Trophoblast cell (in vitro differentiated cells and primary cell): Measurements from ENCODE around the gene STEEP1.
A peak's percentile ranks its signal among the peaks of the same experiment; 100 is the strongest.

Experiments used
- DNase-seq, 2 donors: peaks; one replicate each; pipeline ENCODE4 v3.0.0-alpha.2; 2016
- H2AFZ ChIP-seq: 2 replicates; pipeline ENCODE4 v1.6.1; 2013; ENCODE audit warnings: low read length, moderate library complexity, mild to moderate bottlenecking; ENCODE audit not compliant: insufficient read depth, poor library complexity
- H2AK5ac ChIP-seq: 2 replicates; pipeline ENCODE4 v1.6.1; 2013; ENCODE audit warnings: mild to moderate bottlenecking, low read length
- H2BK120ac ChIP-seq: 2 replicates; pipeline ENCODE4 v1.6.1; 2013; ENCODE audit warnings: low read length, mild to moderate bottlenecking, moderate library complexity; ENCODE audit not compliant: insufficient read depth, poor library complexity
- H2BK12ac ChIP-seq: 2 replicates; pipeline ENCODE4 v1.6.1; 2013; ENCODE audit warnings: mild to moderate bottlenecking, low read length, moderate library complexity
- H2BK5ac ChIP-seq: 2 replicates; pipeline ENCODE4 v1.6.1; 2013; ENCODE audit warnings: low read length, low read depth, moderate library complexity, mild to moderate bottlenecking; ENCODE audit not compliant: poor library complexity
- H3K14ac ChIP-seq: 2 replicates; pipeline ENCODE4 v1.6.1; 2013; ENCODE audit warnings: mild to moderate bottlenecking, low read length
- H3K18ac ChIP-seq: 2 replicates; pipeline ENCODE4 v1.6.1; 2013; ENCODE audit warnings: mild to moderate bottlenecking, low read length
- H3K23ac ChIP-seq: 2 replicates; pipeline ENCODE4 v1.6.1; 2013; ENCODE audit warnings: low read length
- H3K27ac ChIP-seq: 2 replicates; pipeline ENCODE4 v1.5.1; 2013; ENCODE audit warnings: low read depth, mild to moderate bottlenecking, inconsistent platforms, low read length, moderate library complexity
- H3K27me3 ChIP-seq: 2 replicates; pipeline ENCODE4 v1.6.1; 2013; ENCODE audit warnings: inconsistent platforms, mild to moderate bottlenecking, low read length, moderate library complexity; ENCODE audit not compliant: insufficient read depth
- H3K36me3 ChIP-seq, 2 experiments: 1 replicate in 1 of 2; 2 replicates in 1 of 2; pipeline ENCODE4 v1.6.1; 2013; ENCODE audit warnings: low read length in 2 of 2, mild to moderate bottlenecking in 2 of 2, moderate library complexity in 1 of 2; ENCODE audit not compliant: insufficient read depth in 2 of 2, control insufficient read depth in 1 of 2
- H3K4ac ChIP-seq: 2 replicates; pipeline ENCODE4 v1.6.1; 2013; ENCODE audit warnings: low read depth, mild to moderate bottlenecking, low read length, moderate library complexity
- H3K4me1 ChIP-seq, 2 experiments: 1 replicate in 1 of 2; 2 replicates in 1 of 2; pipeline ENCODE4 v1.6.1; 2013; ENCODE audit warnings: low read length in 2 of 2, mild to moderate bottlenecking in 2 of 2, moderate library complexity in 1 of 2; ENCODE audit not compliant: insufficient read depth in 2 of 2, control insufficient read depth in 1 of 2
- H3K4me2 ChIP-seq: 2 replicates; pipeline ENCODE4 v1.6.1; 2013; ENCODE audit warnings: inconsistent platforms, mild to moderate bottlenecking, low read length, moderate library complexity
- H3K4me3 ChIP-seq: 2 replicates; pipeline ENCODE4 v1.5.1; 2013; ENCODE audit warnings: mild to moderate bottlenecking, low read depth, low read length, inconsistent platforms
- H3K79me1 ChIP-seq: one replicate; pipeline ENCODE4 v1.6.1; 2013; ENCODE audit warnings: low read length
- H3K79me2 ChIP-seq: 2 replicates; pipeline ENCODE4 v1.6.1; 2013; ENCODE audit warnings: low read length, mild to moderate bottlenecking; ENCODE audit not compliant: control insufficient read depth, insufficient read depth, poor library complexity
- H3K9ac ChIP-seq: 2 replicates; pipeline ENCODE4 v1.6.1; 2013; ENCODE audit warnings: mild to moderate bottlenecking, low read length
- H3K9me3 ChIP-seq: 2 replicates; pipeline ENCODE4 v1.6.1; 2013; ENCODE audit warnings: low read depth, mild to moderate bottlenecking, control low read depth, inconsistent platforms, low read length; ENCODE audit not compliant: insufficient read depth
- H4K12ac ChIP-seq: 2 replicates; pipeline ENCODE4 v1.6.1; 2013; ENCODE audit warnings: low read depth, mild to moderate bottlenecking, low read length, moderate library complexity
- H4K8ac ChIP-seq: 2 replicates; pipeline ENCODE4 v1.6.1; 2013; ENCODE audit warnings: low read depth, mild to moderate bottlenecking, low read length, moderate library complexity
- H4K91ac ChIP-seq: one replicate; pipeline ENCODE4 v1.6.1; 2013; ENCODE audit warnings: low read depth, mild to moderate bottlenecking, low read length, moderate library complexity
- WGBS: extraction: QIAGEN DNeasy Blood & Tissue Kit; methylation state at CpG from one replicate; pipeline ENCODE4 v1.1.7; 2013; ENCODE audit warnings: missing lambda C conversion rate; ENCODE audit not compliant: insufficient read length, insufficient coverage; ENCODE audit errors: extremely low coverage; 5-methylcytosine and 5-hydroxymethylcytosine counted together

STEEP1 gene

GRCh38 chrX:119523664-119524184 lies 41.5 kb downstream of the STEEP1 start:
- peak in 1 of 2 donors; percentile 42 for DNase-seq
- Histone ChIP-seq H3K36me3 (no peaks in the 10 kb centered on the region), H2AFZ (no peak overlapping the region), H3K4ac (no peak overlapping the region), H2BK12ac (peak overlapping the region; percentile 31), H3K14ac (no peak overlapping the region), H3K4me1 (peaks cover 5 to 6% of the 10 kb centered on the region in 2 experiments), H3K27ac (peak overlapping the region; percentile 34), H3K27me3 (no peaks in the 10 kb centered on the region), H3K4me2 (no peak overlapping the region), H3K23ac (no peak overlapping the region), H2BK120ac (peak overlapping the region; percentile 51), H4K8ac (no peak overlapping the region), H3K18ac (no peak overlapping the region), H3K9ac (no peak overlapping the region), H3K79me2 (no peaks in the 10 kb centered on the region), H2BK5ac (peak overlapping the region; percentile 40), H4K91ac (peak overlapping the region; percentile 14), H3K9me3 (no peaks in the 10 kb centered on the region), H3K4me3 (no peak overlapping the region), H4K12ac (peak overlapping the region; percentile 30), H3K79me1 (no peaks in the 10 kb centered on the region), H2AK5ac (no peak overlapping the region)
- no CpG with 5 or more reads among the region's 1 CpG for WGBS

- H2BK120ac ChIP-seq: no peak overlapping the region
- no peak overlapping the region for H2BK12ac ChIP-seq
- no peak overlapping the region for H3K14ac ChIP-seq
- DNase-seq: no peak
- no peak overlapping the region for H4K12ac ChIP-seq
- no peaks in the 10 kb centered on the region for H3K36me3 ChIP-seq
- no peaks in the 10 kb centered on the region for H3K9me3 ChIP-seq
- H2AK5ac ChIP-seq: no peak overlapping the region
- H3K4me1 ChIP-seq: peaks cover 5 to 6% of the 10 kb centered on the region in 2 experiments
- no peak overlapping the region for H2BK5ac ChIP-seq
- no CpG with 5 or more reads among the region's 6 CpGs for WGBS
- no peak overlapping the region for H3K4me2 ChIP-seq
- H3K79me2 ChIP-seq: no peaks in the 10 kb centered on the region
- H3K4ac ChIP-seq: no peak overlapping the region
- no peak overlapping the region for H3K27ac ChIP-seq
- H3K79me1 ChIP-seq: no peaks in the 10 kb centered on the region
- no peak overlapping the region for H3K4me3 ChIP-seq
- no peaks in the 10 kb centered on the region for H3K27me3 ChIP-seq
- H3K18ac ChIP-seq: no peak overlapping the region
- H4K8ac ChIP-seq: no peak overlapping the region
- no peak overlapping the region for H3K23ac ChIP-seq
- no peak overlapping the region for H2AFZ ChIP-seq
- H4K91ac ChIP-seq: no peak overlapping the region
- H3K9ac ChIP-seq: no peak overlapping the region
These were observed 44.0 kb downstream of the STEEP1 start for GRCh38 chrX:119521246-119521645.

DNA sequence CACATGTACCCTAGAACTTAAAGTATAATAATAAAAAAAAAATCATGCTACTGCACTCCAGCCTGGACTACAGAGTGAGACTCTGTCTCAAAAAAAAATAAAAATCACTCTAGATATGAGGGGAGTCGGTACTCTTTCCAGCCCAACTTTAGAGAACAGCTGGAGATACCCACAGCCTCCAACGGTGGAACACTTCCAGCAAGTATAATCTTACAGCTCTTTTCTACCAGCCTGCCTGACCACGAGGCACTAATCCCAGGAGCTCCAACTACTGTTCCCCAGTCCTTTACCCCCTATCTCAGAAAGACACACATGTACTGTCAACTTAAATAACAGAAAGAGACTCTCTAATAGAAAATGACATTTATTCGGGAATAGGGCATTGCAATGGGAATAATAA lies 46.8 kb downstream of the STEEP1 start:
- H3K36me3 ChIP-seq: no peaks in the 10 kb centered on the region
- H3K79me2 ChIP-seq: no peaks in the 10 kb centered on the region
- H2BK5ac ChIP-seq: no peak overlapping the region
- H2AFZ ChIP-seq: no peak overlapping the region
- H4K8ac ChIP-seq: no peak overlapping the region
- WGBS: no CpG with 5 or more reads among the region's 4 CpGs
- H3K4me1 ChIP-seq: no peaks in the 10 kb centered on the region
- no peak overlapping the region for H2AK5ac ChIP-seq
- no peak overlapping the region for H3K18ac ChIP-seq
- no peak overlapping the region for H4K12ac ChIP-seq
- H3K79me1 ChIP-seq: no peaks in the 10 kb centered on the region
- no peaks in the 10 kb centered on the region for H3K27me3 ChIP-seq
- no peak overlapping the region for H3K4ac ChIP-seq
- H3K4me3 ChIP-seq: no peak overlapping the region
- H3K23ac ChIP-seq: no peak overlapping the region
- no peak overlapping the region for H3K14ac ChIP-seq
- DNase-seq: no peak
- H3K27ac ChIP-seq: no peak overlapping the region
- no peak overlapping the region for H4K91ac ChIP-seq
- H3K4me2 ChIP-seq: no peak overlapping the region
- no peak overlapping the region for H3K9ac ChIP-seq
- H3K9me3 ChIP-seq: no peaks in the 10 kb centered on the region
- no peak overlapping the region for H2BK120ac ChIP-seq
- no peak overlapping the region for H2BK12ac ChIP-seq

DNA sequence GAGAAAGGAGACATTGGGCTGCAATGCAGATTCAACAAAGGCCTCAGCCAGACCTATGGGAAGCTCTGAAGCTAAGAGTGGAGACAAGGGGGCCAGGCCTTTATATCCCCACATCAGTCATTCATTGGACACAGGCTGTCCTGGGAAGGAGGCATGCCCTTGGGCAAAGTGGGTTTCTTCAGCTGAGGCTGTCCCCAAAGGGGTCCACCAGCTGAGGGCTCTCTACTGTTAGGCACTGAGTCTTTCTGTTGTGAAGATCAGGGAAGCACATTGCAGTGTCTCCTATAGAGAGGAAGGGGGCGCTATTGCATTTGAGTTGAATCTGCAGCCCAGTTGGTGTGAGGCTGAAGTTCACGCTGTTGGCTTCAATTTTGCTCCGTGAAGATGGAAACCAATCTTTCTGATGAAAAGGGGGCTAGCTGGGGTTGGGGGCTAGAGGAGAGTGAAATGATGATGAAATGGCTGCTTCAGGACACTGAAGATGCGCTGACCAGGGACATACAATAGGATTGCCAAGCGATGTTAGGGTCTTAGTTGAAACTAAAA lies 49.0 kb downstream of the STEEP1 start:
- DNase-seq: peak; percentile 29 to 80
- Histone ChIP-seq H3K36me3 (no peaks in the 10 kb centered on the region), H3K4me2 (no peak overlapping the region), H3K18ac (no peak overlapping the region), H4K8ac (no peak overlapping the region), H3K79me1 (no peaks in the 10 kb centered on the region), H3K9ac (no peak overlapping the region), H3K4ac (no peak overlapping the region), H4K91ac (no peak overlapping the region), H3K9me3 (no peaks in the 10 kb centered on the region), H3K14ac (no peak overlapping the region), H2AFZ (no peak overlapping the region), H2BK12ac (no peak overlapping the region), H3K79me2 (no peaks in the 10 kb centered on the region), H3K4me3 (no peak overlapping the region), H3K4me1 (no peaks in the 10 kb centered on the region), H3K27ac (no peak overlapping the region), H4K12ac (no peak overlapping the region), H3K23ac (no peak overlapping the region), H2AK5ac (no peak overlapping the region), H2BK5ac (no peak overlapping the region), H2BK120ac (no peak overlapping the region), H3K27me3 (no peaks in the 10 kb centered on the region)
- WGBS: no CpG with 5 or more reads among the region's 5 CpGs
